GM12864 (cell line): ENCODE results near the gene NSMCE1.

Experiments
- DNase-seq: peaks from one replicate; pipeline ENCODE4 v3.0.0-alpha.2; 2011; ENCODE audit warnings: low read depth
- H3K4me3 ChIP-seq: 2 replicates; pipeline ENCODE4 v1.5.1; 2011; ENCODE audit warnings: mild to moderate bottlenecking, low read depth, low read length, control low read depth
- CTCF ChIP-seq: IDR thresholded peaks from 2 replicates; pipeline ENCODE4 v1.5.1; 2011; ENCODE audit warnings: low read depth, mild to moderate bottlenecking, moderate library complexity, low read length, control low read depth, inconsistent platforms; ENCODE audit errors: missing control alignments

Gene NSMCE1

GRCh38 chr16:27179500-27180072 is 89.0 kb downstream of the NSMCE1 start:
- peak; percentile 96 for TF ChIP-seq CTCF
- DNase-seq: peak; percentile 42
- no peak overlapping the region for H3K4me3 ChIP-seq

GRCh38 chr16:27177031-27177774 is 91.4 kb downstream of the NSMCE1 start:
- DNase-seq: no peak
- H3K4me3 ChIP-seq: no peak overlapping the region
- no peak for TF ChIP-seq CTCF

- H3K4me3 ChIP-seq: no peak overlapping the region
- no peak for TF ChIP-seq CTCF
- no peak for DNase-seq
Measured at GRCh38 chr16:27175888-27176287, 92.7 kb downstream of the NSMCE1 start.
